C4-2B (cell line): Measurements from ENCODE around the gene KRTAP10-2.

ENCODE experiments used
- H3K27ac ChIP-seq: fragments of 450-650 bp; 2 replicates; pipeline ENCODE4 v1.5.1; 2017
- ZFX ChIP-seq: fragments of 450-650 bp; IDR thresholded peaks from 2 replicates; pipeline ENCODE4 v1.6.1; 2017
- TF ChIP-seq, protein P1 (sequence below): fragments of 450-650 bp; conservative IDR thresholded peaks from 2 replicates; pipeline ENCODE4 v1.5.1; 2017; ENCODE audit warnings: mild to moderate bottlenecking

Gene KRTAP10-2

DNA sequence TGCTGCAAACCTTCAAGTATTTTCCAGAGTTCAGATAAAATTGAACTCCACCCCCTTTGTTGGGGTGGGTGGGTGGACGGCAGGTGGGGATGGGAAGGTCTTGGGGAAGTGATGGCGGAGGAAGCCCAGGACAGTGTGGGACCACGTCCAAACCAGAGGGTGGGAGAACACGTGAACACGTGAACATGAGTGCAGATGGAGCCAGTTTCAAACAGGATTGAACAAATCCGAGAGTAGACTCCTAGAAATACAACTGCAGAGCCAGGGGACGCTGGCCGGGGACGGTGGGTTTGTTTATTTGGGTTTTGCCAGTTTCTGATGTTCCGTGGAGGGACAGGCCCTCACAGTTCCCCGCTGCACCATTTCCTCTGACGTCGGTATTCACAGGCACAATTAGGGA is 2.9 kb downstream of the KRTAP10-2 start:
- no peak for TF ChIP-seq ZFX
- TF ChIP-seq, protein P1, sequence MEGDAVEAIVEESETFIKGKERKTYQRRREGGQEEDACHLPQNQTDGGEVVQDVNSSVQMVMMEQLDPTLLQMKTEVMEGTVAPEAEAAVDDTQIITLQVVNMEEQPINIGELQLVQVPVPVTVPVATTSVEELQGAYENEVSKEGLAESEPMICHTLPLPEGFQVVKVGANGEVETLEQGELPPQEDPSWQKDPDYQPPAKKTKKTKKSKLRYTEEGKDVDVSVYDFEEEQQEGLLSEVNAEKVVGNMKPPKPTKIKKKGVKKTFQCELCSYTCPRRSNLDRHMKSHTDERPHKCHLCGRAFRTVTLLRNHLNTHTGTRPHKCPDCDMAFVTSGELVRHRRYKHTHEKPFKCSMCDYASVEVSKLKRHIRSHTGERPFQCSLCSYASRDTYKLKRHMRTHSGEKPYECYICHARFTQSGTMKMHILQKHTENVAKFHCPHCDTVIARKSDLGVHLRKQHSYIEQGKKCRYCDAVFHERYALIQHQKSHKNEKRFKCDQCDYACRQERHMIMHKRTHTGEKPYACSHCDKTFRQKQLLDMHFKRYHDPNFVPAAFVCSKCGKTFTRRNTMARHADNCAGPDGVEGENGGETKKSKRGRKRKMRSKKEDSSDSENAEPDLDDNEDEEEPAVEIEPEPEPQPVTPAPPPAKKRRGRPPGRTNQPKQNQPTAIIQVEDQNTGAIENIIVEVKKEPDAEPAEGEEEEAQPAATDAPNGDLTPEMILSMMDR: no peak
- no peak overlapping the region for H3K27ac ChIP-seq

DNA sequence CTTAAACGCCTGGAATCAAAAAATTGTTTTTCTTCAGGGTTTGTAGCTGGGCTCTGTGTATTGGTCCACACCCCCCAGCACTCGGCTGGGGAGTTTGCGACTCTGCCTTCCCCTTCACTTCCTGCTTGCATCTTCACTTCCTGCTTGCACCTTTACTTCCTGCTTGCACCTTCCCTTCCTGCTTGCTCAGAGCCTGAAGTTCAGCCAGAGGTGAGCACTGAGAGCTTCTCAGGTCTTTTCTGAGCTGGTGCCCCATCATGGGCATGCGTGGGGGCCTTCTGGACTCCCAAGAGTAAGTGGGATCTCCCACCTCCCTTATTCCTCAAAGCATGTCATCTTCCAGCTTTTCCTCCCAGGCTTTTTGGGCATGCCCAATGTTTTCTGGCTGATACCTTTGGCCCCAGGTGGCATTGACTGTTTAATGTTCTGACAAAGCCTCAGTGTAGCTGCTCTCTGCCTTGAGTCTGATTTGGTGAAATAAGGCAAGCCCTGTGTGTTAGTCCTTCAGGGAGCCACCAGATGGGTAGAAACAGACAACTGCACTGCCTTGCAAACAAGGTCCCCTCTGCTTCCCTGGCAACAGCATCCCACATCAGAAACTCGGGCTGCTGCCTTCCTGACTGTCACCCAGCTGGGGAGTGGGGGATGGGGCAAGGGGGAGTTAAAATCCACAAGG is 3.5 kb downstream of the KRTAP10-2 start:
- H3K27ac ChIP-seq: no peak overlapping the region
- TF ChIP-seq, protein P1: no peak
- TF ChIP-seq ZFX: no peak

DNA sequence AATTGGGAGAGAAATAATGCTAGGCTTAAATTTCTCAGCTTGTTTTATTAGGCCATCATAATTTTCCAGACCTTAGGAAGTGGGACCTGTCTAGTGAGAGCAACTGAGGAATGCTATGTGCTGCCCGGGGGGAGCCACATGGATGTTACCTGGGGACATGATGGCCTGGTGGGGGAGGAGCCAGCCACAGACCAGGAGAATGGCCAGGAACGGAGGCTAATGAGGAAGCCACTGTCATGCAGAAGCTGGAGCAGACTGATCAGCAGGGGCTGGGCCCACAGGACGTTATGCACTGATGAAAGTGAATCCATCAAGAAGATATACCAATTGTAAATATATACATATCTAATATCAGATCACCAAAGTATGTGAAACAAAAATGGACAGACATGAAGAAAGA is 6.7 kb downstream of the KRTAP10-2 start:
- TF ChIP-seq ZFX: no peak
- TF ChIP-seq, protein P1: no peak
- H3K27ac ChIP-seq: no peak overlapping the region

DNA sequence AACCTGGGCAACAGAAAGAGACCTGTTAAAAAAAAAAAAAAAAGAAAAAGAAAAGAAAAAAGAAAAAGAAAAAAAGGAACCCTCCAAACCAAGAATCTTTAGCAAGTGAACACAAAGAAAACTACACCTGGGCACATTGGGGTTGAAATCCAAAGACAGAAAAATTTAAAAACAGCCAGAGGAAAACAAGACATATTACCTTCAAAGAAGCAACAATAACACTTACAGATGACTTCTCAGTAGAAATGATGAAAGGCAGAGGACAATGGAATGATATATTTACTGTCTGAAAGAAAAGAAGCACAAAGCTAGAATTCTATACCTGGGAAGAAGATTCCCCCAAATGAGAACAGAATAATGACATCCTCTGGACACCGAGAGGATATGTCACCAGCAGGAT is 8.6 kb downstream of the KRTAP10-2 start:
- no peak for TF ChIP-seq ZFX
- TF ChIP-seq, protein P1: no peak
- no peak overlapping the region for H3K27ac ChIP-seq

DNA sequence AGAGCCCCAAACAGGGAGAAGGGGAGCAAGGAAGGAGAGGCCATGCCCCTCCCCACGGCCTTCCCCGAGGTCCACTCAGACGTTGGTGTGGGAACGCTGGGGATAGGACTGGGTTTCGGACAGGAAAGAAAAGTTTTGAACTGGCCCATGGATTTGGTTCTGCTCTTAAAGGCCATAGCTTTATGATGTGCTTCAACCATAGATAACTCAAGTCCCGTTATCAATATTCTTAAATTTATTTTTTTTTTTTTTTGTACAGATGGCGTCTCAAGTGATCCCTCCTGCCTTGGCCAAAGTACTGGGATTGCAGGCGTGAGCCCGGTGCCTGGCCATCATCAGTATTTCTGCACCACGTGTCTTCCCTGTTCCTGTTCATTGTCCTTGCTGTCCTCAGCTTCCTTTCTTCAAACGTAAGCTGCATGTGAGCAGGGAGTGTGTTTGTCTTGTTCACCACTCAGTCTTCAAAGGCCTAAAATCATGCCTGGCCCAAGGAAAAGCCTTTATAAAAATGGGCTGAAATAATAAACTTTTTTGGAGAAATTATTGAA is 10.5 kb downstream of the KRTAP10-2 start:
- TF ChIP-seq, protein P1: no peak
- no peak for TF ChIP-seq ZFX
- H3K27ac ChIP-seq: no peak overlapping the region

DNA sequence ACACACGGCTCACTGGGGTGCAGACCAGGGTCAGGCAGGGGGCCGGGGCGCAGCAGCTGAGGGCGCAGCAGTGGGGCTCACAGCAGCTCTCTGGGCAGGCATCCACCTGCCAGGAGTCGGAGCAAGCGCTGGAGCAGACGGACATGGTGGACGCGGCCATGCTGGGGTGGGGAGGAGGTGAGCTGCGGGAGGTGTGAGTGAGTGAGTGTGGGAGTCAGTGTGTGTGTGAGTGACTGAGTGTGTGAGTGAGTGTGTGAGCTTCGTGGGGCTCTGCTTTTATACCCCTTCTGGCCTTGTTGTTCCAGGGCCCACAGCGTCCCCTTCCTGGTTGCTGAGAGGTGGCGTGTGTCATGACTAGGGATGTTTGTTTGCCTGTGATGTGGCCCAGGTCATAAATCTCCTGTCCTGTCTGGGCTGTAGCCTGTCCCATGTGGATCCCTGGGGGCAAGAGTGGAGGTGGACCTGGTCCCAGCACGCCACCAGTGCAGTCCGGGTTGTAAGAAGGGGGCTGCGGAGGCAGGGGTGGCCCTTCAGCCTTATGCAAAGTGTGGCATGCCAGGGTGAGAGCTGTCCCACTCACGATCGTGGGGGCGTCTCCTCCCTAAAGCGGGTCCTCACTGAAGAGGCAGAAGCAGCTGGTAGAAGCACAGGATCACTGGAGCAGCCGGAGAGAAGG is 11.2 kb downstream of the KRTAP10-2 start, which contains the start of gene KRTAP10-1:
TSS of gene KRTAP10-1 (minus strand) at position 205 of the 676 bp plus-strand sequence. CDS start at position 160, 45 bp downstream.
- no peak within 1 kb of the TSS for H3K27ac ChIP-seq
- TF ChIP-seq, protein P1: no peak
- no peak for TF ChIP-seq ZFX

DNA sequence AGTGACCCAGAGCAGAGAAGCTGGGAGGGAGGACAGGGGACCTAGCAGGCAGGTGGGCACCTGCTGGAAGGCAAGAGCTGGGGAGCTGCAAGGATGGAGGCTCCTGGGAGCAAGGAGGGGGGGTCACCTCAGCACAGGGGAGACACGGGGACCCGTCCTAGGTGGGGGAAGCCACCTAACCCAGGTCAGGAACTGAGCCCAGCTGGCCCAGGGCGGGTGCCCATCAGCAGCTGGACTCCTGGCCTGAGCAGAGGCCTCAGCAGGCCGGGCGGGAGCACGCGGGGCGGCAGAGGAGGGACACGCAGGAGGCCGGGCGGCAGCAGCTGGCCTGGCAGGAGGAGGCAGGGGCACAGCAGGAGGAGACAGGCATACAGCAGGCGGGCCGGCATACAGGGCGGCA is 12.3 kb downstream of the KRTAP10-2 start:
- H3K27ac ChIP-seq: no peak overlapping the region
- no peak for TF ChIP-seq ZFX
- TF ChIP-seq, protein P1: no peak
